DOHH2 (cell line): ENCODE measurements around the gene TLNRD1.

Experiments used
- H3F3A ChIP-seq: fragments of 200-600 bp; sonication (generic), shearing (Covaris generic); 2 replicates; pipeline ENCODE4 v1.6.0; 2016; ENCODE audit warnings: antibody characterized with exemption, mild to moderate bottlenecking; ENCODE audit not compliant: control insufficient read depth, insufficient read depth
- H3K27ac ChIP-seq: fragments of 200-600 bp; sonication (generic); 2 replicates; pipeline ENCODE4 v1.5.1; 2014; ENCODE audit warnings: low read depth, mild to moderate bottlenecking, low read length, moderate library complexity
- H3K27me3 ChIP-seq: fragments of 200-600 bp; sonication (generic); 2 replicates; pipeline ENCODE4 v1.6.1; 2014; ENCODE audit warnings: mild to moderate bottlenecking, low read length, mixed read lengths; ENCODE audit not compliant: control insufficient read depth
- H3K36me3 ChIP-seq: fragments of 200-600 bp; sonication (generic); 2 replicates; pipeline ENCODE4 v1.6.1; 2014; ENCODE audit warnings: mild to moderate bottlenecking, low read length, moderate library complexity, mixed read lengths; ENCODE audit not compliant: control insufficient read depth
- H3K4me1 ChIP-seq: fragments of 200-600 bp; sonication (generic); 2 replicates; pipeline ENCODE4 v1.6.1; 2014; ENCODE audit warnings: mild to moderate bottlenecking, low read length, mixed read lengths; ENCODE audit not compliant: control insufficient read depth
- H3K4me2 ChIP-seq: fragments of 200-600 bp; sonication (generic); 2 replicates; pipeline ENCODE4 v1.6.0; 2014; ENCODE audit warnings: mild to moderate bottlenecking, low read length, moderate library complexity
- H3K4me3 ChIP-seq: fragments of 200-600 bp; sonication (generic); 2 replicates; pipeline ENCODE4 v1.5.1; 2014; ENCODE audit warnings: mild to moderate bottlenecking, low read length, mixed read lengths
- H3K79me2 ChIP-seq: fragments of 200-600 bp; sonication (generic); 2 replicates; pipeline ENCODE4 v1.6.1; 2014; ENCODE audit warnings: mild to moderate bottlenecking, low read length, mixed read lengths; ENCODE audit not compliant: control insufficient read depth
- H3K9me2 ChIP-seq: fragments of 200-600 bp; sonication (generic); replicated peaks from 2 replicates; pipeline ENCODE4 v1.6.1; 2014; ENCODE audit warnings: mild to moderate bottlenecking, low read length, mixed read lengths; ENCODE audit not compliant: control insufficient read depth
- H3K9me3 ChIP-seq: fragments of 200-600 bp; sonication (generic); 2 replicates; pipeline ENCODE4 v1.6.1; 2014; ENCODE audit warnings: antibody characterized with exemption, low read length, mixed read lengths; ENCODE audit not compliant: control insufficient read depth, insufficient read depth
- H4K20me1 ChIP-seq: fragments of 200-600 bp; sonication (generic); 2 replicates; pipeline ENCODE4 v1.6.0; 2014; ENCODE audit warnings: low read depth, mild to moderate bottlenecking, antibody characterized with exemption, low read length, moderate library complexity; ENCODE audit not compliant: control insufficient read depth, insufficient read depth
- EZH2phosphoT487 ChIP-seq: fragments of 200-600 bp; sonication (generic); IDR thresholded peaks from 2 replicates; pipeline ENCODE4 v1.6.1; 2017; ENCODE audit warnings: borderline replicate concordance, mild to moderate bottlenecking, antibody characterized with exemption, low read length, moderate library complexity, mixed read lengths
- TF ChIP-seq, protein P1 (sequence below): fragments of 200-600 bp; sonication (generic); IDR thresholded peaks from one replicate; pipeline ENCODE4 v1.5.1; 2014; ENCODE audit warnings: antibody characterized with exemption, mild to moderate bottlenecking, low read depth, low read length; ENCODE audit not compliant: poor library complexity, severe bottlenecking

Gene TLNRD1

DNA sequence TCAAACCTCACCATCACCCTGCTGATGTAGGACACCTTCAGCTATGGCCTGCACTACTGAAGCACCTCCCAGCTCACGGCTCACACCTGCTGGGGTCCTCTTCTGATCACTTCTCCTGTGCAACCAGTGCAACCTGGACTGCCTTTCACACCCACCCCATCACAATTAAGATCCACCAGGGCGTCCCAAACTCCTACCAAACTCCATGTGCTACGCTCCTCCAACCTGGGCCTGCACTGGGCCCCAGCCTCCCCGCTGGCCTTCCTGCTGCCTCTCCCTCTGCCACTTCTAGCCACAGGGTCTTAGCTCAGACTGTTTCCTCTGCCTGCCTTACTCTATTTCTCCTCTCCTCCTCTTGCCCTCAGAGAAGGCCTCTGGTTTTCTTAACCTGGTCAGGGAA, 23.9 kb upstream of the TLNRD1 start:
- Histone ChIP-seq H3K27ac (no peak overlapping the region), H3K4me3 (no peak overlapping the region), H4K20me1 (0 out of 2 replicates have a peak, but pooled peaks cover 2% of the 10 kb centered on the region), H3F3A (no peaks in the 10 kb centered on the region), H3K36me3 (peaks cover 50% of the 10 kb centered on the region), H3K4me1 (no peaks in the 10 kb centered on the region), H3K79me2 (peaks cover 48% of the 10 kb centered on the region), H3K4me2 (no peak overlapping the region), H3K9me2 (no peaks in the 10 kb centered on the region), H3K27me3 (no peaks in the 10 kb centered on the region), H3K9me3 (no peaks in the 10 kb centered on the region)
- no peak for TF ChIP-seq EZH2phosphoT487
- TF ChIP-seq, protein P1, sequence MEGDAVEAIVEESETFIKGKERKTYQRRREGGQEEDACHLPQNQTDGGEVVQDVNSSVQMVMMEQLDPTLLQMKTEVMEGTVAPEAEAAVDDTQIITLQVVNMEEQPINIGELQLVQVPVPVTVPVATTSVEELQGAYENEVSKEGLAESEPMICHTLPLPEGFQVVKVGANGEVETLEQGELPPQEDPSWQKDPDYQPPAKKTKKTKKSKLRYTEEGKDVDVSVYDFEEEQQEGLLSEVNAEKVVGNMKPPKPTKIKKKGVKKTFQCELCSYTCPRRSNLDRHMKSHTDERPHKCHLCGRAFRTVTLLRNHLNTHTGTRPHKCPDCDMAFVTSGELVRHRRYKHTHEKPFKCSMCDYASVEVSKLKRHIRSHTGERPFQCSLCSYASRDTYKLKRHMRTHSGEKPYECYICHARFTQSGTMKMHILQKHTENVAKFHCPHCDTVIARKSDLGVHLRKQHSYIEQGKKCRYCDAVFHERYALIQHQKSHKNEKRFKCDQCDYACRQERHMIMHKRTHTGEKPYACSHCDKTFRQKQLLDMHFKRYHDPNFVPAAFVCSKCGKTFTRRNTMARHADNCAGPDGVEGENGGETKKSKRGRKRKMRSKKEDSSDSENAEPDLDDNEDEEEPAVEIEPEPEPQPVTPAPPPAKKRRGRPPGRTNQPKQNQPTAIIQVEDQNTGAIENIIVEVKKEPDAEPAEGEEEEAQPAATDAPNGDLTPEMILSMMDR, result no peak

DNA sequence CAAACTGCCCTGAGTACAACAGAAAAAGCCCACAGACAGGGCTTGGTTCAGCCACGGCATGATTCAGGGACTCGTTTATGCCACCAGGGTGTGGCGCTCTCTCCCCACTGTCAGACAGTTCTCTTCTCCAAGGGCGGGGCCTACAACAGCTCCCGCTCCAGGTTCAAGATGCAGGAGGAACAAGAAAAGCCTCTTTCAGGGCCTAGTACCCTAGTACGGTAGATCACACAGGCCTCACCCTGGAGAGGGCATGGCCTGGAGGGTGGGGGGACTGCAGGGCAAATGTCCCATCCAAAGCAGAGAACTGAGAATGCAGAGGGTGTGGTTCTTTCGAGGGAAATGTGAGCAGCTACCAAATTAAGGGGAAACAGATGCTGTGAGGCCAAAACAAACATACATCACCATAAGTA, 23.1 kb upstream of the TLNRD1 start:
- TF ChIP-seq, protein P1, result peak; percentile 59
- TF ChIP-seq EZH2phosphoT487, result no peak
- no peak overlapping the region for H3K27ac ChIP-seq
- no peaks in the 10 kb centered on the region for H3K27me3 ChIP-seq

DNA sequence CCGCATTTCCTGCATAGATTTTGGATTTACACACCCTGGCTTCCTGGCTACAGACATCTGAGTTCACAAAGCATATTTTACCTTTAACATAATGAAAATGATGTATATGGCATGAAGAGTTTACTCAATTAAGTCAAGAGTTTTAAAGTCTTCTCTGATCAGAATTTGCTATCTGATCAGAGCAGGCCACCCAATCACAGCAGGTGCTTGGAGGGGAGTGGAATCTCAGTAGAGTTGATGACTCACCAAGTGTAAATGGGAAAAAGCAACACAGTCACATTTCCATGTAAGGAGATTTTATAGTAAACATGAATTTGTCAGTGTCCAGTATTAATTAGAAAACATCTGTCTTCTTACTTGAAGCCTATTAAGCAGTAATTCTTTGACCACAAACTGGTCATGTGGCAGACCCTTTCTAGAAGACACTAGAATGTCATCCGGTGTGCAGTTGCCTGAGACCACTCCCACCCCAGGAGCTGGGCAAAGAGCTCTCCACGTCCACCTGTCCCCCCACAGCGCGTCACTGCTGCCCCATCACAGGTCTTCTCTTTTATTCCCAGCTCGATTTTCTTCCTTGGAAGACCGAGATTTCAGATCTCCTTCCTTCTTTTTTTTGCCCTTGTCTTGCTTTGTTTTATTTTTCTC, 21.9 kb upstream of the TLNRD1 start:
- Histone ChIP-seq H3K4me2 (no peak overlapping the region), H3F3A (no peaks in the 10 kb centered on the region), H3K27me3 (no peaks in the 10 kb centered on the region), H3K9me3 (no peaks in the 10 kb centered on the region), H4K20me1 (peaks cover 6% of the 10 kb centered on the region; the same call in 1 of the 2 replicates), H3K36me3 (peaks cover 60% of the 10 kb centered on the region), H3K9me2 (no peaks in the 10 kb centered on the region), H3K4me3 (no peak overlapping the region), H3K4me1 (no peaks in the 10 kb centered on the region), H3K79me2 (peaks cover 65% of the 10 kb centered on the region), H3K27ac (no peak overlapping the region)
- TF ChIP-seq EZH2phosphoT487, result no peak
- TF ChIP-seq, protein P1, result no peak

More for the DNA sequence above, 23.1 kb upstream of the TLNRD1 start:
- Histone ChIP-seq H3K4me2 (no peak overlapping the region), H3K9me3 (no peaks in the 10 kb centered on the region), H3K4me1 (no peaks in the 10 kb centered on the region), H3K9me2 (no peaks in the 10 kb centered on the region), H4K20me1 (peaks cover 6% of the 10 kb centered on the region; the same call in 1 of the 2 replicates), H3K79me2 (peaks cover 56% of the 10 kb centered on the region), H3F3A (no peaks in the 10 kb centered on the region), H3K36me3 (peaks cover 57% of the 10 kb centered on the region), H3K4me3 (no peak overlapping the region)
